AG09309 (cell line): Measurements from ENCODE around the gene SHC4.

Experiments used
- DNase-seq: peaks from one replicate; pipeline ENCODE4 v3.0.0-alpha.2; 2010; ENCODE audit warnings: low read depth
- H3K4me3 ChIP-seq: 2 replicates; pipeline ENCODE4 v1.5.1; 2011; ENCODE audit warnings: mild to moderate bottlenecking, low read depth, low read length, moderate library complexity; ENCODE audit not compliant: control insufficient read depth
- TF ChIP-seq, protein P1 (sequence below): IDR thresholded peaks from 2 replicates; pipeline ENCODE4 v1.5.1; 2011; ENCODE audit warnings: mild to moderate bottlenecking, low read depth, low read length, inconsistent platforms; ENCODE audit not compliant: insufficient read depth, control insufficient read depth; ENCODE audit errors: missing control alignments

The SHC4 gene

DNA sequence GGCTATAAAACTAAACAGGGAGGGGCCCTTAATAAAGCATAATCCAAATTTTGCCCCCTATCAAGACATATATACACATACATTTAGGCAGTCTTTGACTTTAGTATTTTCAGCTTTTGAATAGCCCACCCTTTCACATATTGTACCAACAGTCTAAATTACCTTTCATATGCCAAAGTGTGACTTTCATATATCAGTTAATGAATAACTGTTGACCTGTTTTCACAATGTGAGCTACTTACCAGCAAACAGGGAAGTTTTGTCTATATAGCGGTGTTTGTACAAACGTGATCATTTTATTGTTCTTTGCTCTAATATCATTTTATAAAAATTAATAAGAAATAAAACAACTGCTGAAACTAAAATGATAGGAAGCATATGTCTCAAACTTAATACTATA lies 180.8 kb downstream of the SHC4 start:
- no peak for DNase-seq
- no peak overlapping the region for H3K4me3 ChIP-seq
- TF ChIP-seq, protein P1, sequence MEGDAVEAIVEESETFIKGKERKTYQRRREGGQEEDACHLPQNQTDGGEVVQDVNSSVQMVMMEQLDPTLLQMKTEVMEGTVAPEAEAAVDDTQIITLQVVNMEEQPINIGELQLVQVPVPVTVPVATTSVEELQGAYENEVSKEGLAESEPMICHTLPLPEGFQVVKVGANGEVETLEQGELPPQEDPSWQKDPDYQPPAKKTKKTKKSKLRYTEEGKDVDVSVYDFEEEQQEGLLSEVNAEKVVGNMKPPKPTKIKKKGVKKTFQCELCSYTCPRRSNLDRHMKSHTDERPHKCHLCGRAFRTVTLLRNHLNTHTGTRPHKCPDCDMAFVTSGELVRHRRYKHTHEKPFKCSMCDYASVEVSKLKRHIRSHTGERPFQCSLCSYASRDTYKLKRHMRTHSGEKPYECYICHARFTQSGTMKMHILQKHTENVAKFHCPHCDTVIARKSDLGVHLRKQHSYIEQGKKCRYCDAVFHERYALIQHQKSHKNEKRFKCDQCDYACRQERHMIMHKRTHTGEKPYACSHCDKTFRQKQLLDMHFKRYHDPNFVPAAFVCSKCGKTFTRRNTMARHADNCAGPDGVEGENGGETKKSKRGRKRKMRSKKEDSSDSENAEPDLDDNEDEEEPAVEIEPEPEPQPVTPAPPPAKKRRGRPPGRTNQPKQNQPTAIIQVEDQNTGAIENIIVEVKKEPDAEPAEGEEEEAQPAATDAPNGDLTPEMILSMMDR: no peak

DNA sequence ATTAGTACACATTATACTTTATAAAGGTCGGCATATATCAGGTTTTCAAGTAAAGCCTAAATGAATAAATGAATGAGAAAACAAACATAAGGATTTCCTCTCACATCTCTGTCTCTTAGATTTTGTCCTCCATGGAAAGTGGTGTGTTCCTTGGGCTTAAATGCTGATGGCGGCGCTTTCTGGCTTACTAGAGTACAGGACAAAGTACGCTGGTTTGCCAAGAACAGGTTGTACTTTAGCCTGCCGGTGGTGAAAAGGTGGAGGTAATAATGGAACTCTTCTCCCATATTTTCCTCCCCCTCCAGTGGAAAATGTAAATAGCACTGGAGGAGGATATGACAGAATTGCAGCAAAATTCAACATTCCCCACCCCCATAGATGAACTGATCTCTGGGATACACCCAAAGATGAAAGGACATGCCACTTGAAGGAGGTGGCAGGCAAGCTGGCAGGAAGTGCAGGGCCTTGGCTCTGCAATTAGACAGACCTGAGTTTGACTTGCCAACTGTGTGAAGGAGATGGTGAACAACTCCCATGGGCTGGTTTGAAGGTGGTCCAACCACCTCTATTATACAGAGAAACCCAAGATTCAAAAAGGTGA lies 182.1 kb downstream of the SHC4 start:
- TF ChIP-seq, protein P1: no peak
- no peak for DNase-seq
- H3K4me3 ChIP-seq: no peak overlapping the region

DNA sequence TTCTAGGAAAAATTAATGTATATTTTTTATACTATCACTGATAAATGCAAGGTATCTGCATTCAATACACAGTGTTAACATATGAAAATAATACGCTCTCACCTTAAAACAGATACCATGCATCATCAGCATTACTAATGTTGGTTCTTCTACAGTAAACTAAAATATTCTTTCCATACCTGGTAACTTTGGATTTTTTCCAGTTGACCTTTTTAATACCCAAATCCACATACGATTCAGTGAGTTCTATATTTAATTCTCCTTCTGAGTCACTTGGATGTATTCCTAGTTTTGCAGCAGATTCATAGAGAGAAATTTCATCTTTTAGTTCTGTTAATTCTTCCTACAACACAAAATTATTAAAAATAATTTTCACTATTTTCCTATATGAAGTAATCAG lies 182.7 kb downstream of the SHC4 start:
- TF ChIP-seq, protein P1: no peak
- DNase-seq: no peak
- H3K4me3 ChIP-seq: no peak overlapping the region

DNA sequence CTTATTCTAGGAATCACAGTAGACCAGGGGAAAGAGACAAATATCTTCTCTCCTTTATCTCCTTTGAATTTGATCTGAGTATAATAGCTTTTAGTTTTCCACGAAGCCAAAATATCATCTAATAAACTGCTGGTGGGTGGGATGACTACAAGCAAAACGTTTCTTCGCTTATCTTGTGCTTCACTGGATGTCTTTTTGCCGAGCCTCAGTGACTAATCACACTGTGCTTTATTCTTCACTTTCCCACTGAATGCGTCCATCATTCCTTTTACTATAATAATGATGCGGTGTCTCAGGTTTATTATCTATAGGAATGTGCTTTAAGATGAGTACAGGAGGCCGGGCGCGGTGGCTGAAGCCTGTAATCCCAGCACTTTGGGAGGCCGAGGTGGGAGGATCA lies 185.4 kb downstream of the SHC4 start:
- TF ChIP-seq, protein P1: no peak
- DNase-seq: no peak
- no peak overlapping the region for H3K4me3 ChIP-seq

DNA sequence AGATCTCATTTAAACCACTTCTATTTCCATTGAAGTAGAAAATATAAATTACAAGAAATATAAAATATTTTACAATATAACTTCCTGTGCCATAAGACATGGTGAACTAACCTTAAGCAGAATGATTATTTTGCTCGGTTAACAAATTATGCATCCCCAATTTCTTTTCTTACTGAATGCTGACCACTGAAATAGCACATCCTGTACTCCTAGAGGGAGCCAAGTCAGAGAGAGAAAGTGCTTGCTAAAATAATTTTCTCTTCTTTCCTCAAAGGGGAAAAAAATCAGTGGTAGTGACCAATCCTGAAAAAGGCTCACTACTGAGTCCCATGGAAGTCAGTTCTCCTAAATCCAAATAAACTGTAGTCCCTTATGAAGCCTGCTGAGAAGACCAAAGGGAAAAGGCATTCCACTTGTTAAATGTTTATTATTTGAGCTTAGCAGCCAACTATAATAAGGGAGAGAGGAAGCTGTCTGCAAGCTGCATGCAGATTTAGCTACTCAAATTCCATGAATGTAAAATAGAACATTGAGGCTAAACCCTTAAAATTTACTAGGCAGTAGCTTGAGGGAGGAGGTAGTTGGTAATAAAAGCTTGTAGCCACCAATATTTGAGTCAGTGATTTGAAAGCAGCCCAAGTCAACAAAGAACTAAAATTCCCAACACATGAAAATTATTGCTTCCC lies 185.9 kb downstream of the SHC4 start:
- TF ChIP-seq, protein P1: no peak
- no peak overlapping the region for H3K4me3 ChIP-seq
- DNase-seq: no peak

DNA sequence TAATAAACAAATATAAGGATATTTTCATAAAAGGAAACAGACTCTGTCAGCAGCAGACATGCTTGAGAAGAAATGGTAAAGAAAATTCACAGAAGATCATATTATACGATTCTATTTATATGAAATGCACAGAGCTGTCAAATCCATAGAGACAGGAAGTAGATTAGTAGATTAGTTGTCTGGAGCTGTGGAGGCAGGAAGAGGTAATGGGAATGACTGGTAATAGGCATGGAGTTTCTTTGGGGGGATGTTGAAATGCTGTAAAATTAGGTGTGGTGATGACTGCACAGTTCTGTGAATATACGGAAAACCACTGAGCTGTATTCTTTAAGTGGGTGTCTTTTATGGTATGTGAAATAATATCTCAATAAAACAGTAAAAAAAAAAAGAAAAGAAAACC lies 188.2 kb downstream of the SHC4 start:
- DNase-seq: no peak
- TF ChIP-seq, protein P1: no peak
- H3K4me3 ChIP-seq: no peak overlapping the region
